Adrenal gland (tissue), 12 donors: Measurements from ENCODE around the gene CNOT6. TPM values are rescaled to one million over a fixed set of nuclear protein-coding genes. Genes with fewer than 3 reads are reported as not detected.

Experiments used
- DNase-seq, 7 donors: peaks; one replicate each; pipeline ENCODE4 v3.0.0-alpha.2; 2019 to 2020
- H3K27ac ChIP-seq, 5 donors: fragments of 200-600 bp; sonication (generic) in 4 of 5; 1 replicate in 3 of 5; 2 replicates in 2 of 5; pipeline versions ENCODE4 v1.5.1 to v1.8.0; 2016 to 2020; ENCODE audit warnings: mild to moderate bottlenecking in 1 of 5
- H3K27me3 ChIP-seq: fragments of 200-600 bp; 2 replicates; pipeline ENCODE4 v1.8.0; 2021
- H3K36me3 ChIP-seq, 2 donors: fragments of 200-600 bp; replicated peaks in 1 of 2; 1 replicate in 1 of 2; 2 replicates in 1 of 2; pipeline versions ENCODE4 v1.5.1 to v1.8.0; 2018 to 2022
- H3K4me1 ChIP-seq, 2 donors: fragments of 200-600 bp; replicated peaks in 1 of 2; 1 replicate in 1 of 2; 2 replicates in 1 of 2; pipeline versions ENCODE4 v1.5.1 to v1.8.0; 2018 to 2021
- H3K4me3 ChIP-seq, 4 donors: fragments of 200-600 bp; sonication (generic) in 3 of 4; one replicate each; pipeline ENCODE4 v1.5.1; 2016 to 2018
- H3K9me3 ChIP-seq, 3 donors: fragments of 200-600 bp; sonication (generic) in 1 of 3; replicated peaks in 1 of 3; 1 replicate in 2 of 3; 2 replicates in 1 of 3; pipeline versions ENCODE4 v1.5.1 to v1.8.0; 2016 to 2021
- CTCF ChIP-seq, 6 experiments: fragments of 450-650 bp in 4 of 6; fragments of 200-600 bp in 2 of 6; sonication (generic) in 1 of 6; IDR thresholded peaks; 1 replicate in 5 of 6; 2 replicates in 1 of 6; pipeline versions ENCODE4 v1.5.1 to v1.8.0; 2016 to 2021; ENCODE audit warnings: antibody characterized with exemption in 6 of 6, mild to moderate bottlenecking in 2 of 6, moderate library complexity in 1 of 6
- POLR2A ChIP-seq, 2 donors: fragments of 450-650 bp; IDR thresholded peaks; one replicate each; pipeline ENCODE4 v1.6.1; 2017; ENCODE audit warnings: antibody characterized with exemption in 2 of 2, mild to moderate bottlenecking in 2 of 2, moderate library complexity in 1 of 2
- WGBS, 4 donors: extraction: QIAGEN DNeasy Blood & Tissue Kit in 2 of 4; methylation state at CpG; one replicate each; pipeline versions ENCODE4 v1.1.5 to v1.1.7; 2013 to 2017; 5-methylcytosine and 5-hydroxymethylcytosine counted together
- intact Hi-C, 2 donors: fragments of 100-400 bp; cut with DNase I; formaldehyde crosslinking; loops; one replicate each; pipeline versions ENCODE4 v1.14.1 to v1.15.0; 2022 to 2023
- polyA plus RNA-seq, 3 donors: library from polyadenylated mRNA; stranded (reverse); fragments of 200-250 nt in 2 of 3; fragments of 350-450 nt in 1 of 3; fragmentation: Illumina TruSeq in 1 of 3; extraction: RNeasy Lipid Tissue Mini Kit (QIAGEN cat#74804) in 1 of 3; gene quantifications; one replicate each; pipeline ENCODE4 v1.2.3, GENCODE V29; 2013 to 2014
- total RNA-seq, 9 donors: library from RNA; depleted of rRNA in 4 of 9; stranded (reverse); fragments of >200 nt in 4 of 9; fragments of 120-200 nt in 1 of 9; fragmentation: NEBNext Ultra II Directional in 1 of 9; extraction: Animal tissue kit (Norgen Biotek cat#: 25700) in 1 of 9; gene quantifications; one replicate each; pipeline versions ENCODE4 v1.1.0 to v1.2.4, GENCODE V29; 2013 to 2023
- donor health status: healthy with polysubstance abuse.
- donor health status: Bipolar disorder and iron deficiency.
- donor health status: DM: yes; HTN: yes; CAD: no.
- donor health status: DM: no; HTN: no; CAD: no.
- donor health status: DM: no; HTN: no; CAD: no.
- donor health status: DM: yes; HTN: yes; CAD: no.

CNOT6 gene
- total and polyA plus RNA-seq, 12 donors = 4.4 to 19.9 (median 11.5) TPM

- no peak overlapping the region for H3K27ac ChIP-seq
Observed at GRCh38 chr5:180609817-180610550, 115.8 kb downstream of the CNOT6 start.

GRCh38 chr5:180611140-180611850, 117.1 kb downstream of the CNOT6 start:
- Histone ChIP-seq H3K4me3 (no peak overlapping the region), H3K4me1 (no peaks in the 10 kb centered on the region), H3K27me3 (no peaks in the 10 kb centered on the region), H3K36me3 (no peaks in the 10 kb centered on the region), H3K27ac (no peak overlapping the region), H3K9me3 (no peaks in the 10 kb centered on the region)
- DNase-seq = no peak
- intact Hi-C loops = no loop called here
- TF ChIP-seq CTCF (IDR thresholded peaks at IDR 0.05) (no peak), POLR2A (IDR thresholded peaks at IDR 0.05) (no peak)
- 78 to 86% (median 85%) methylated on average over 18 to 30 of the region's 30 CpGs for WGBS, 4 donors

More at GRCh38 chr5:180609817-180610550, 115.8 kb downstream of the CNOT6 start:
- no peak overlapping the region for H3K4me3 ChIP-seq
- no peaks in the 10 kb centered on the region for H3K36me3 ChIP-seq
- 68 to 80% (median 78%) methylated on average over 11 to 23 of the region's 23 CpGs for WGBS, 4 donors
- no peaks in the 10 kb centered on the region for H3K4me1 ChIP-seq
- H3K27me3 ChIP-seq = no peaks in the 10 kb centered on the region
- no peak for DNase-seq
- intact Hi-C loops = loop anchor here in 1 of 2 donors (10.0 kb wide), 1 partner anchor 315 kb away; the partner anchor contains the start of gene MAPK9
- TF ChIP-seq POLR2A (IDR thresholded peaks at IDR 0.05) (no peak), CTCF (IDR thresholded peaks at IDR 0.05) (no peak)
- H3K9me3 ChIP-seq = no peaks in the 10 kb centered on the region

GRCh38 chr5:180612683-180613082, 118.5 kb downstream of the CNOT6 start:
- no peak for DNase-seq
- no peak for TF ChIP-seq POLR2A (IDR thresholded peaks at IDR 0.05)
- TF ChIP-seq CTCF (IDR thresholded peaks at IDR 0.05) = no peak
- 75 to 82% (median 82%) methylated on average over 13 to 15 of the region's 15 CpGs for WGBS, 4 donors
- no peaks in the 10 kb centered on the region for H3K36me3 ChIP-seq
- no peaks in the 10 kb centered on the region for H3K4me1 ChIP-seq
- no peaks in the 10 kb centered on the region for H3K9me3 ChIP-seq
- H3K4me3 ChIP-seq = no peak overlapping the region
- no peak overlapping the region for H3K27ac ChIP-seq
- intact Hi-C loops = no loop called here
- no peaks in the 10 kb centered on the region for H3K27me3 ChIP-seq

GRCh38 chr5:180613188-180613813, 119.1 kb downstream of the CNOT6 start:
- no peaks in the 10 kb centered on the region for H3K4me1 ChIP-seq
- H3K27me3 ChIP-seq = no peaks in the 10 kb centered on the region
- no peak for DNase-seq
- H3K4me3 ChIP-seq = no peak overlapping the region
- WGBS, 4 donors = 76 to 82% (median 80%) methylated on average over 7 to 19 of the region's 19 CpGs
- H3K36me3 ChIP-seq = no peaks in the 10 kb centered on the region
- TF ChIP-seq CTCF (IDR thresholded peaks at IDR 0.05) (no peak), POLR2A (IDR thresholded peaks at IDR 0.05) (no peak)
- no peaks in the 10 kb centered on the region for H3K9me3 ChIP-seq
- no peak overlapping the region for H3K27ac ChIP-seq
- intact Hi-C loops = no loop called here
